GM21423 (cell line): ENCODE measurements around the gene CTNND1.

Experiments used
- ATAC-seq: cut with Tn5 transposase; IDR thresholded peaks from one replicate; pipeline ENCODE4 v1.9.1; 2021; ENCODE audit warnings: mild to moderate bottlenecking, moderate library complexity; ENCODE audit not compliant: unreplicated experiment

The CTNND1 gene

DNA sequence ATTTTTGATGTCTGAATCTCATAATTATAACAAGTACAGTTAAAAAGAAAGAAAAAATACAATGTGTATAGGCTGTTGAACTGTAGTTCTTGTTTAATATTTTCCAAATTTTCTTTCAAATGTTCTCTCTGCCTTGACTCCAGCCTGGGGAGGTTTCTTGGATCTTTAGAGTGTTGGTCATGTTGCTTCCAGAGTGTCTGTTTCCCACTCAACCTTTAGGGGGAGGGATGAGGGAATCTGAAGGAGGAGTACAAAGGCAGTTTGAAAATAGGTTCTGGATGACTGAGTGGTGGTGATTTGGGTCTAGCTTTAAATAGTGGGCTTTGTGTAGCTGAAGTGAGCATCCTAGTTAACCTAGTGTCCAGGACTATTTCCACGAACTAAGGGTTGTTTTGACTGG lies 2.0 kb downstream of the CTNND1 start:
- ATAC-seq, result no peak

DNA sequence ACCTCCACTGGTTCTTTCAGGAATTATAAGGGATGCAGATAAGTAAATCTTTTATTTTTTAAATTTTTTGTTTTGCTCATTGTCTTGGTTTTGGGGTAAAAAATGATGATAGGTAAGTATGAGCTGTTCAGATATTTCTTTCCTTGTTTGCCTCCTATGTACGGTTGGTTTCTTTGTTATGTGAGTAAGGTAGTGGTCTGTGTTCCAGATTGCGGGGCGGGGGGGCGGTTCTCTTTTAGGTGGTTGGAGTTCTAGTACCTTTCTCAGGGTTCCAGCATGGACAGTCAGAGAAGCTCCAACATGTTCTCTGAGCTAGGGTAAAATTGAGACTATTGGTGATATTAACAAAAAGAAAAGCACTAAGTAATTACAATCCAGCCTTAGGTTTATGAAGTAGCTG lies 2.4 kb downstream of the CTNND1 start:
- no peak for ATAC-seq

DNA sequence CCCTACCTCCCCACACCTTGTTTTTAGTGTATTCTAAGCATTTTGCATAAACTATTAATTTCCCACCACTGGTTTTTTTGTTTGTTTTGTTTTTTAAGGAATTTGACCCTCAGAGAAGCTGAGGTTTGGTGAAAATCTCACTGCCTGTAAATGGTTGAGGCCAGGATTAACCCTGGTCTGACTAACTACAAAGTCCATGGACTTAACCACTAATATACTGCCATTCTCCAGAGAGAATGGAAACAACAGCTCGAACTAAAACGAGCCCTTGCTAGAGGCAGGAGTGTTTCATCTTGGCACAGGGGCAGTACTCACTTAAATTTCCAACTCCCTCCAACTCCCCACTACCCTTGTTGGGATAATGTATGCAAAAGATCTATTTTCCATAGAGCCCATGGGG lies 3.0 kb downstream of the CTNND1 start:
- no peak for ATAC-seq

DNA sequence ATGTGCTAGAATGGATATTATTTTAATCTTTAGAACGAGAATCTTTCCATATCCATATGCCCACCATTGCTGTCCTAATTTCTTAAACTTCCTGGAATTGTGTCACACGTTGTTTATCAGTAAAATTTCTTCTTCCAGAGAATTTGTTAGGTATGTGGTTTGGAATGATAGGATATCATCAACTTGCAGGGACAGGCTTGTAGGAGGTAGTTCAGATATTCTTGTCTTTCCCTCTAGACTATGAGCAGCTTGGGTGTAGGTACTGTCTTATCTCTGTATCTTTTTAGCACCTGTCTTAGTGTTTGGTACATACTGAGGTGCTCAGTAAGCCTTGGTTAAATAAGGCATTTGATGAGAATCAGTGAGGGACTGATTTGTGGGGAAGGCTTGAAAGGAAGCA lies 3.4 kb downstream of the CTNND1 start:
- ATAC-seq, result no peak

DNA sequence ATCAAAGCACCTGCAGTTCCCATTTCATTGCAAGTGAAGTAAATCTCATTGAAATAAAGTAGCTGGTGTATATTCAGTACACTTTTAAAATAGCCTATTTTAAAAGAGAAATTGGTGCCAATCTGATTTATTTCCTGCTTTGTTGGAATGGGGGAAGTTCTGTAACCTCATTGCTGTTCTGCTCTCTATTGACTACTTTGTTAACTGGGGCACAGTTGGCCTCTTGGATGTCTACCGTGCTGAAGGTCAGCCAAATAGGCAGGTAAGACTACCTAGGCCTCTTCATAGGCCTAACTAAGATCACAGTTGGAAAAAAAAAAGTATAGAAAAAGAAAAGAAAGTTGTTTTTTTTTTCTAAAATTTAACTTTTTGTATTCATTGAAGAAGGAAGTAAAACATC lies 9.2 kb downstream of the CTNND1 start:
- ATAC-seq, result no peak

DNA sequence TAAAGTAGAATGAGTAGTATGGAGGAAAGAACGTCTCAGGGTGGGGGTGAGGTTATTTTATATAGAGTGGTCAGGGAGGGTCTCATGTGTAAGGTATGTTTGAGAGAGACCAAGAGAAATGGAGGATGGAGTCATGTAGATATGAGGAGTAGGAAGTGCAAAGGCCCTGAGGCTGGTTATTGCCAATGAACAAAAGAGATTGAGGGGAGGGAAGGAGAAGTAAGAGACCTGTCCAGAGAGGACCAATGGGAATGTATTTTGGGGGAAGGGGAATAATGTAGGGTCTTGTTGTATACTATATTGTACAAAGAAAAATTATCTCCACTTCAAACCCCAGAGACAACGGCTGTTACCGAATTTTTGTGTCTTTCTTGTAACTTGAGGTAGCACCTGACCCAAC lies 9.8 kb downstream of the CTNND1 start:
- no peak for ATAC-seq

DNA sequence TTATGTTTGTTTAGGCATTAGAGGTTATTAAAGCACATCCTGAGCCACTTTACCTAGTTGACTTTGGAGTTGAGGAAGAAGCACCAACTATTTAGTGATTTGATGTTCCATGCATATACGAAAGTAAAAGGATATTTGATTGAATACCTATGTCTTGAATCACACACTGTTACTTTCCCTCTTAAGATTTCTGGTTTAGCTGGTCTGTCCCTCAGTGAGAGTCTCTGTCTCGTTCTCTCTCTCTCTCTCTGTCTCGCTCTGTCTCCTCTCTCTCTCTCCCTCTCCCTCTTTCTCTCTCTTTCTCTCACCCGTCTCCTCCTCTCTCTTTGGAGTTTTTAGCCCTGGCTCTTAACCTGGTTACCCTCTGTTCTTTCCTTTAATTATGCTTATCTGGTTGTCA lies 11.0 kb downstream of the CTNND1 start:
- ATAC-seq, result no peak

DNA sequence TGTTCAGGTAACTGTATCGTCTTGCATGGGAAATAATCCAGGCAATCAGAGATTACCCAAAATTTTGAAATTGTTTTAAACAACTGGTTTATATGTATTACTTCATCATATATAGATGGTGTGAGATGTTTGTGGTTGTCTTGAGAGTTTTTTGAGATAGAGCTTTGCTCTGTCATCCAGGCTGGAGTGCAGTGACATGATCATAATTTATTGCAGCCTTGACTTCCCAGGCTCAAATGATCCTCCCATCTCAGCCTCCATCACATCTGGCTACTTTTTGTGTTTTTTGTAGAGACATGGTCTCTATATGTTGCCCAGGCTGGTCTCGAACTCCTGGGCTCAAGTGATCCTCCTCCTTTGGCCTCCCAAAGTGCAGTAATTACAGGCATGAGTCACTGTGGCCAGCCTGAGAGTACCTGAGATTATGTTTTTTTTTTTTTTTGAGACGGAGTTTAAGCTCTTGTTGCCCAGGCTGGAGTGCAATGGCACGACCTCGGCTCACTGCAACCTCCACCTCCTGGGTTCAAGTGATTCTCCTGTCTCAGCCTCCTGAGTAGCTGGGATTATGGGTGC lies 11.5 kb downstream of the CTNND1 start:
- no peak for ATAC-seq

DNA sequence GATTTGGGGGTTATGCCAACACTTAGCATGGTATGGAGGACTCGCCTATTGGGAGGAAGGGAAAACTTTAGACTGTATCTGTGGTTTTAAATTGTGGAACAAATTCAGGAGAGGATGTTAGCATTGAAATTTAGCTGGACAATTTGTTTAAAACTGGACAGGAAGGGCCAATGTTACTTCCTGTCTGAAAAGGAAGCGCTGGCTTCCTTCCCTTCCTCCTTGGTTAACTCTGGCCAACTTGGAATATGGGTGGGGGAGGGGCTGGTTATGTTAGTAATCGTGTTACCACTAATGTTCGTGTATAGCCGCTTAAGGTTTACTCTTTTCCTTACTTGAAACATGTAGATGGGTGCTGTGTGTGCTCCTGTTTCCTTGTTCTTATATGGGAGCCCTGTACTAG lies 13.9 kb downstream of the CTNND1 start:
- ATAC-seq, result no peak

DNA sequence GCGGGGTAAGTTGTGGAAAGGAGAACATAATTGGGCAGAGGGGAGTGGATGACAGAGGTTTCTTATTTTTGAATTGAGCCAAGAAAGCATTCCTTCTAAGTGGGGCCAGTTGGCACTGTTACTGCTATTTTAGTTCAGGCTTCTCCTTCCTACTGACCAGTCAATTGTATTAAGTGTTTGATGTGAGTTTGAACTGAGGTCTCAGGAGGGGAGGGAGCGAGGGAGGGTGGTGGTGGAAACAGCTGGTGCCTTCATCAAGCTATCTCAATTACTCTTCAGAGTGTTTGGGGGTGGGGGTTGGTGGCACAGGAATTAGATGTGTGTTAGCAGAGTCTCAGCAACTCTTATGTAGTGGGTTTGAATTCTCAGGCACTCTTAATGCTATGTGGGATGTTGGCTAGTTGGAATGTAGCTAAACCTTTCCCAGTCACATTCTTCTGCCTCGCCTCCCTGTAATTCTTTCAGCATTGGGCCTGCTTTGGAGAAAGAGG lies 14.5 kb downstream of the CTNND1 start:
- ATAC-seq, result no peak

DNA sequence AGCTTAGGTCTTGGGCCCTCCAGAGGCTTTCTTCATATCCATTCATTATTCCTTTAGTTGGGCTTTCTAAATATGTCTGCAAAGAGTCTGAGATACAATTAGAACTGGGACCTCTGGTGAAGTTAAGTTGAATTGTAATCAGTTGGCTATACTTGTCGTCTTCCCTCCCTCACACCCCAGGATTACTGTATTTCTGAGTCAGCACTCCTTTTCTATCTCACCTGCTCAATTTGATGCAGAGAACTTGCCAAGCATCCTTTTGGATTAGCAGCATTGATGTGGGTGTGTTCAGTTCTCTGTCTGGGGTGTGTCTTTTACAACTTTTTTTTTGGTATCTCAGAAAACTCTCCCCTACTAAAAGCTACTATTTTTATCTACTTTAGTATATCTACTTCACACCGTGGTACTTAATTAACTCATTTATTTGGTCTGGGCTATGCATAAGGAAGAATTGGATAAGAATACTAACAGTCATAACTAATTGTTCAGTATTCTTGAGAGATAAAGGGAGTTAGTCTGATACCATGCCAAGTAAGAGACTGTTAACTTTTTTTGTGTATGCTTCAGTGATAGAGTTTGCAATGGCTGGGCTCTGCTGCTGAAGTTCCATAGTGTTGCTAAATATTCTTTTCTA lies 15.1 kb downstream of the CTNND1 start:
- ATAC-seq, result no peak

DNA sequence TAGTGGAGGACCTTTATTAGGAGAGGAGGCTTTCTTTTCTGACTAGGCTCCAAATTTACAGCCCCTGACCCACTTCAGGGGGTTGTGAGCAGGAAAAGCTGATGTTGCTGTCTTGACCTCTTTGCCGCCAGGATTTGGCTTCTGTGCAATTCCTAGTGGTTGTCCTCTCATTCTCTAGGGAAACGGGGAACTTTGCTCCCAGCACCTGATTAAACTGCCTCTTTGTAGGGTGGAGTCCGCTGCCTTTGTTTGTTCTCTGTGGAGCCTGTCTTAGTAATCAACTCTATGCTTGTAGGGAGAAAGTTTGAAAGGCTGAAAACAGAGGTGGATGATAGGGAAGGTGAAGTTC lies 16.3 kb downstream of the CTNND1 start:
- ATAC-seq, result no peak

DNA sequence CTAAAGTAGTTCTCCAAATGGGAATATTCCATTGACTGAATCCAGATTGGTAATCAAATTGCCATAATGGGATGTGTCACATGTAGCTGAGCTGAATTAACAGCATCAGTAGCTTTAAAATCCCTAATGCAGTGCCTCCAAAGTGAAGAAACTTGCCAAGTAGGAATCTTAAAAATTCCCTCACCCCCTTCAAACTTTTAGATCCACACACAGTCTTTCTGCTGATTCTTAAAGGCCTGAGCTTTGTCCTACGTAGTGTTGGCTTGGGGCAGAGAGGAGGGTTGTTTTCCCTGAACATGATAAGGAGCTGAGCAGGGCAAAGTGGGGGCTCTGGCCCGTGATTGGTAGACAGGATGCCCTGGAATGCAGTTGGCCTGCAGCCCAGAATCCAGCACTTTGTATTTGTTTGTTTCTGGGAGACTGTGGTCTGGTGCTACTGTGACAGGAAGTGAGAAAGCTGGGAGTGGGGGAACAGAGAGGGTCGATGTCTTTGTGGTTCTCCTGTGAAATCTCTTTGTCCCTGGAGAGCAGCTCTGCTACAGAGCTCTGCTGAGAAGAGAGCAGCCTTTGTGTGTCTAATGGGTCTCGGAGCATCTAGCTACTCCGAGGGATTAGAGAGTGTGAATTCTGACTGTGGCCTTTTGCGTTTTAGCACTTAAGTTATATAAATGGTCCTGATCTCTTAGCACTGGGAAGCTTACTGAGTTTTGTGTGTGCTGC lies 16.9 kb downstream of the CTNND1 start:
- no peak for ATAC-seq

DNA sequence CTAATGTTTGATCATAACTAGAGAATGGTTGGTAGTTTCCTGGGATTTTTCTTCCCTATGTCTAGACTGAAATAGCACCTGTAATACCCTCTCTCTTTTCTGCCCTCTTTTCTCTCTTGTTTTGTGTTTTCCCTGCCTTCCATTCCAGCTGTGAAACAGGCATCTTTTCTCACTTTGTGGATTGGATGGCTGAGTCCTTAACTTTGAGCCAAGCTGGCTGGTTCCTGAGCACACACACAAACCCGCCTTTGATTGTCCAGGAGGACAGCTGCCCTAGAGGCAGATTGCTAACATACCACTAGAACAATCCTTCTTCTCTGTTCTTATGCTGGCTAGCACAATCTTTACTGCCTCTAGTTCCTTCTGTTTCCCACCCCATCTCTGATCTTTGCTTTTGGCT lies 17.7 kb downstream of the CTNND1 start:
- ATAC-seq, result no peak

DNA sequence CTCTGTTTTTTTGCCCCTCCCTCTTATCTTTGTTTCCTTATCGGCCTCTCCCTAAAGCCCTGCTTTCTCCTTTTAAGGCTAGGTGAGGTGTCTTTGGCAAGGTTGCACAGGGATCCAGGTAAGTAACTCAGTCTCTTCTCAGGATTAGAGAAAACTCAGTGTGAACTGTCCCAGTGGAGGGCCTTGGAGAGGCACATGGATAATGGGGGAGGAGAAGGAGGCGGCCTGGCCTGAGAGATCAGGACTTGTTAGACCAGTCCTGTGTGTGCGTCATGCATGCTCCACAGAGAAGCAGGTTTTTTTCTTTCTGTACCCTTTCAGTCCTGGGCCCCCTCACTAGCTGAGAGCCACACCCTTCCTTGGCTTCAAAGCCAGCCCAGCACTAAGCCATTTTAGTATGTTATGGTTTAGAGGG lies 19.9 kb downstream of the CTNND1 start:
- ATAC-seq, result no peak

DNA sequence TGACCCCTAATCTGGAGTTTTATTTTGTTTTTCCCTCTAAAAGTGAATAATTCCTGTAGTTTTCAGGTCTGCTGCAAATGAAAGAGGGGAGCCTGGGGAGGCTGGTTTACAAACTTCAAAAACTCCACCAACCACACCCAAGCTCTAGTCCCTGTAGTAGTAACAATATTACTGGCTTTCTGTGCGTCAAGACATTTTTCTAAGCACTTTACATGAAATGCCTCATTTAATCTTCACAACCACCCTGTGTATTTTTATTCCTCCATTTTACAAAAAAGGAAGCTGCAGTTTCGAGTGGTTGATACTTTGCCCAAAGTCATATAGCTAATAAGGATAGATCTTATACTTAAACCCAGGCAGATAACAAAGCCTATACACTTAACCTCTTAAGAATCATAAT lies 23.5 kb downstream of the CTNND1 start:
- peak; percentile 54 for ATAC-seq

DNA sequence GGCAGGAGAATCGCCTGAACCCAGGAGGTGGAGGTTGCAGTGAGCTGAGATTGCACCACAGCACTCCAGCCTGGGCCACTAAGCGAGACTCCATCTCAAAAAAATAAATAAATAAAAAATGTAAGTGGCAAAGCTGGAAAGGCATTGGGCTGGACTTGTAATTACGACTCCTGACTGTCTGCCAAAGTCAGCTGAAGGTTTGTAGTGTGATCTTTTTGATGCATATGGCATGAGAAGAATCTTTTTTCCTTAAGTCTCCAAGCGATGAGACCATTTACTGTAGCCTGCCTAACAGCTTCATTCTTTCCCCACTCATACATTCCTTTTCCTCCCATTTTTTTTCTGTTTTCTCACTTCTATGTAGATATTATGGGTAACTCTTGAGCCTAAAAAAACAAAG lies 24.8 kb downstream of the CTNND1 start:
- ATAC-seq, result no peak

DNA sequence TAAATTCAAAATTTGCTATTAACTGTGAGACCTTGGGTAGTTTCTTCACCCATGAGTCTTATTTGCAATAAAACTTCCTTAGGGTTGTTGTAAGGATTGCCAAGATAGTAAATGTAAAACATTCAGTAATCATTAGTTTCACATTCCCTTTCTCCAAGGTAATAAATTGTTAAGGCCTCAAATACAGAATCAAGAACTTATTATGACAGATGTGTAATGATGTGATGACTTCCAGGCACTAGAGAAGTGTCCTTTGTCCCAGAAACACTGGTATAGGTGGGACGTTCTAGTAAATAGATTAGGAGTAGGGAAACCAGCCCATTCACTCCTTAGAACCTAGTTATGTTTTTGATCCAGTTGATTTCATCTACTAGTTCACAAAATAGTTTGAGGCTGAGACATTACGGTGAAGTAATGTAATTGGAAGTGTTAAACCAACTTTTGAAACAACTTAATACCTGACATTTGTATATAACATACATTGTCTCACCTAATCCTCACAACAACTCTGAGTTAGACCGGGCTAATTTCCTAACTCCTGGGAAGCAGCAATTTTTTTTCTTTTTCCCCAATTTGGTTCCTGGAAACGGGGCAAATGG lies 25.5 kb downstream of the CTNND1 start:
- no peak for ATAC-seq

DNA sequence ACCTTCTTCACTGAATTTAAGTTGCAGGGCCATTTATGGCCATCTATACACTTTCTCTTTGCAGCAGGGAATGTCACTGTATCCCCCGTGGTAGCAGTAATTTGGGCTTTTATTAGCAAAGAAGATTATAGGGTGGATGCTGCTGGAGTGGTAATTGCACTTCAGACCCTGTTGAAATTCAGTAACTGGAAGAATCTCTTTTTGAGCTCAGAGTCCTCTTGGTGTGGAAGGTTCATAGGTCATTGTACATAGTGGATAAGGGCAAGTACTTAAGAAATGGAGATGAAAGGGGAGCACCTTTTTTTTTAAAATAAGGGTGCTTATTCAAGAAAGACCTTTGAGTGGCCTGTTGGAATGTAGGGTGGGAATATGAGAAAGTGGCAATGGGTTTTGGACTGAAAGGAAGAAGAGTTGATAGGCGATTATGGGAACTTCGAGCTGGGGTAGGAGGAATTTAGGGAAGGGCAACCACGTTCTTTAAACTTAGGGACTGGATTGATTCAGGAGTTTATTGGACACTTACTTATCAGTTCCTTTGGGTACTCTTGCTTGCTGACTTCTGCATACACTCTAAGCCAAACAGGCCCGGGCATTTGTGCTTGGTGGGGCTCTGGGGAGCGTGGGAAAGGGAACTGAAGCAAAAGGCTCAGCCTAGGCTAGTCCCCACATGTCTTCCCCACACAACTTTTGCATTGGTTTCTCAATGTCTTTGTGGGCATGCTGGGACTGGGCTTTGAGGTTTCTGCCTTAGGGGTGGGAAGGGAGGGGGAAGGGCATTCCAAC lies 26.5 kb downstream of the CTNND1 start:
- peak; percentile 34 for ATAC-seq

DNA sequence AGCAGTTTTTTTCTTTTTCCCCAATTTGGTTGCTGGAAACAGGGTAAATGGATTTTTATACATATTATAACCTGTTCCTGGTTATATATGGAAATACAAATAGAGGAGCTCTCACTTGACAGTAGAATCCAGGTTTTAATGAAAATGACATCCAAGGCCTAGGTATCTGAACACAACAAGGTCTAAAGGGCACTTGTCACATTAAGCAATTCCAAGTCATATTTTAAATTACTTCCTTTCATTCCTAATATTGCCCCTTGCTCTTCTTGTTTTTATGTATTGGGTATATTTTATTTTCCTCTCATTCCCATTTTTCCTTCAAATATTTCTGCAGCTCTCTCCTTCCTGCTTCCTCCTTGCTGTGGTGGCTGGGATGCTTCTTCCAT lies 27.1 kb downstream of the CTNND1 start:
- no peak for ATAC-seq

DNA sequence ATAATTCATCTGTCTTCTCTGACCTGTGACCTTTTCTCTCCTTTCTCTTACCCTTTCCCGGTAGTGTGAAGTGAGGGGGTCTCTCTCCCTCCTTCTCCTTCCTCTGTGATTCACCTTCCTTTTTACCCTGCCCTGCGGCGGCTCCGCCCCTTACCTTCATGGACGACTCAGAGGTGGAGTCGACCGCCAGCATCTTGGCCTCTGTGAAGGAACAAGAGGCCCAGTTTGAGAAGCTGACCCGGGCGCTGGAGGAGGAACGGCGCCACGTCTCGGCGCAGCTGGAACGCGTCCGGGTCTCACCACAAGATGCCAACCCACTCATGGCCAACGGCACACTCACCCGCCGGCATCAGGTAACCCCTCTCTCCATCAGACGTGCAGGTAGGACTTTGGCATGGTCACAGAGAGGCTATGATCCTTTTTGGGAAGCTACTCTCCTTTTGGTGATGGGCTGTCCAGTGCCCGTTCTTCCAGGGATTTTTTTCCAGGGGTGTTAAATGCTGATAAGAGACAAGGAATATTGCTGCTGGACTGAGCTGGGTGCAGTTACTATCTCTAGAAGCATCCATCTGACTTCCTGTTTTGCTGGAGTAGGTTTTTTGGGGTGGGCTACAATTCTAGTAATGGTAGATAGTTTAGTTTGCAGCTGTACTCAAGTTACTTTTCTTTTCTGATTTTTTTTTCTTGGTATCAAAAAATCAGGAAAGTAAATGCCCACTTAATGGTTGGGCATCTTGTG lies 29.9 kb downstream of the CTNND1 start:
- no peak for ATAC-seq
